K562 (cell line): ENCODE results near the gene USH2A. TPM values are rescaled to one million over a fixed set of nuclear protein-coding genes. Genes with fewer than 3 reads are reported as not detected.

Source experiments
- CBX2 ChIP-seq: fragments of 200-600 bp; sonication (generic); IDR thresholded peaks from one replicate; pipeline ENCODE4 v1.6.1; 2012; ENCODE audit warnings: mild to moderate bottlenecking, low read length, inconsistent platforms; ENCODE audit not compliant: insufficient read depth, poor library complexity, severe bottlenecking
- HLTF ChIP-seq: fragments of 450-650 bp; IDR thresholded peaks from 2 replicates; pipeline ENCODE4 v1.6.1; 2016
- HMGN3 ChIP-seq: IDR thresholded peaks from 2 replicates; pipeline ENCODE4 v1.6.1; 2011; ENCODE audit warnings: borderline replicate concordance, low read depth, mild to moderate bottlenecking, mixed read lengths, low read length; ENCODE audit not compliant: insufficient read length; ENCODE audit errors: extremely low read depth
- HNRNPH1 ChIP-seq: fragments of 200-400 bp; formaldehyde crosslinking; optimal IDR thresholded peaks from 2 replicates; pipeline ENCODE3; 2017; ENCODE audit warnings: low read depth, mild to moderate bottlenecking, low read length, moderate library complexity
- JUN ChIP-seq, 2 experiments: sonication (generic) in 1 of 2; formaldehyde crosslinking in 1 of 2; IDR thresholded peaks; 2 replicates each; pipeline versions ENCODE4 v1.6.1 to v1.8.0; 2012 to 2022; ENCODE audit warnings: borderline replicate concordance in 2 of 2, mild to moderate bottlenecking in 2 of 2, improper control_type of control experiment in 1 of 2, low read depth in 1 of 2, low read length in 1 of 2, missing genetic modification reagents in 1 of 2
- KAT2B ChIP-seq: IDR thresholded peaks from one replicate; pipeline ENCODE4 v1.6.1; 2012; ENCODE audit warnings: low read depth, mild to moderate bottlenecking, control low read depth, inconsistent platforms, low read length, moderate library complexity
- MTA3 ChIP-seq: fragments of 450-650 bp; formaldehyde crosslinking; IDR thresholded peaks from 2 replicates; pipeline ENCODE4 v1.6.1; 2017; ENCODE audit warnings: mild to moderate bottlenecking, borderline replicate concordance
- polyA plus RNA-seq, 8 experiments: library from polyadenylated mRNA; depleted of rRNA in 4 of 8; stranded (reverse) in 5 of 8; unstranded in 3 of 8; fragments of >200 nt; fragmentation: Nextera tagmentation in 2 of 8; fragmentation: Illumina TruSeq in 1 of 8; extraction: Ambion mirVana in 2 of 8; extraction: Trizol in 1 of 8; gene quantifications; 2 replicates each; pipeline versions ENCODE4 v1.2.1 to v1.2.3, GENCODE V29; 2011 to 2014; ENCODE audit warnings: inconsistent platforms in 1 of 8, missing spikeins in 1 of 8
- total RNA-seq, 7 experiments: library from RNA; depleted of rRNA in 6 of 7; stranded (reverse); fragments of >200 nt in 6 of 7; fragmentation: Illumina TruSeq in 2 of 7; extraction: Trizol in 2 of 7; gene quantifications; 2 replicates each; pipeline versions ENCODE4 v1.2.1 to v1.2.3, GENCODE V29; 2011 to 2021; ENCODE audit warnings: low replicate concordance in 1 of 7
- TF ChIP-seq, protein P1 (sequence below), 3 experiments: fragments of 200-800 bp in 1 of 3; sonication (Bioruptor generic) in 1 of 3; sonication (generic) in 1 of 3; formaldehyde crosslinking in 1 of 3; IDR thresholded peaks; 2 replicates each; pipeline versions ENCODE4 v1.6.1 to v1.8.0; 2016 to 2022; ENCODE audit warnings: mild to moderate bottlenecking in 2 of 3, missing compliant biosample characterization in 2 of 3, missing genetic modification characterization in 2 of 3, missing genetic modification reagents in 1 of 3
- TF ChIP-seq, protein P2 (sequence below): sonication (generic); formaldehyde crosslinking; IDR thresholded peaks from 2 replicates; pipeline ENCODE4 v1.8.1; 2023; ENCODE audit warnings: missing genetic modification reagents, mild to moderate bottlenecking, borderline replicate concordance

Gene USH2A
- total and polyA plus RNA-seq, 9 of the 15 experiments (the other 6 are each of a cell fraction or from before 2014, with no cell fraction given): under 0.01 TPM; not detected in 7

DNA sequence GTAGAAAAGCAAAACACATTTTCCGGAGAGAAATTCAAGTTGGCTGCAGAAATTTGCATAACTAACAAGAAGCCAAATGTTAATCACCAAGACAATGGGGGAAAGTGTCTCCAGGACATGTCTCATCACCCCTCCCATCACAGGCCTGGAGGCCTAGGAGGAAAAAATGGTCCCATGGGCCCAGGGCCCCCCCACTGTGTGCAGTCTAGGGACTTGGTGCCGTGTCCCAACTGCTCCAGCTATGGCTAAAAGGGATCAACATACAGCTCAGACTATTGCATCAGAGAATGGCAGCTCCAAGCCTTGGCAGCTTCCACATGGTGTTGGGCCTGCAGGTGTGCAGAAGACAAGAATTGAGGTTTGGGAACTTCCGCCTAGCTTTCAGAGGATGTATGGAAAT lies 138.2 kb downstream of the USH2A start (continued):
- no peak for TF ChIP-seq HMGN3
- TF ChIP-seq HNRNPH1: no peak
- TF ChIP-seq HLTF: no peak
- no peak for TF ChIP-seq MTA3
- TF ChIP-seq, protein P1, sequence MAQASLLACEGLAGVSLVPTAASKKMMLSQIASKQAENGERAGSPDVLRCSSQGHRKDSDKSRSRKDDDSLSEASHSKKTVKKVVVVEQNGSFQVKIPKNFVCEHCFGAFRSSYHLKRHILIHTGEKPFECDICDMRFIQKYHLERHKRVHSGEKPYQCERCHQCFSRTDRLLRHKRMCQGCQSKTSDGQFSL (CRISPR knock-in tag; IDR thresholded peaks at IDR 0.05): peak; percentile 77; the same call in 1 of the 2 replicates
- TF ChIP-seq, protein P1 (tag; IDR thresholded peaks at IDR 0.05): no peak
- no peak for TF ChIP-seq KAT2B
- no peak for TF ChIP-seq CBX2
- TF ChIP-seq, protein P2, sequence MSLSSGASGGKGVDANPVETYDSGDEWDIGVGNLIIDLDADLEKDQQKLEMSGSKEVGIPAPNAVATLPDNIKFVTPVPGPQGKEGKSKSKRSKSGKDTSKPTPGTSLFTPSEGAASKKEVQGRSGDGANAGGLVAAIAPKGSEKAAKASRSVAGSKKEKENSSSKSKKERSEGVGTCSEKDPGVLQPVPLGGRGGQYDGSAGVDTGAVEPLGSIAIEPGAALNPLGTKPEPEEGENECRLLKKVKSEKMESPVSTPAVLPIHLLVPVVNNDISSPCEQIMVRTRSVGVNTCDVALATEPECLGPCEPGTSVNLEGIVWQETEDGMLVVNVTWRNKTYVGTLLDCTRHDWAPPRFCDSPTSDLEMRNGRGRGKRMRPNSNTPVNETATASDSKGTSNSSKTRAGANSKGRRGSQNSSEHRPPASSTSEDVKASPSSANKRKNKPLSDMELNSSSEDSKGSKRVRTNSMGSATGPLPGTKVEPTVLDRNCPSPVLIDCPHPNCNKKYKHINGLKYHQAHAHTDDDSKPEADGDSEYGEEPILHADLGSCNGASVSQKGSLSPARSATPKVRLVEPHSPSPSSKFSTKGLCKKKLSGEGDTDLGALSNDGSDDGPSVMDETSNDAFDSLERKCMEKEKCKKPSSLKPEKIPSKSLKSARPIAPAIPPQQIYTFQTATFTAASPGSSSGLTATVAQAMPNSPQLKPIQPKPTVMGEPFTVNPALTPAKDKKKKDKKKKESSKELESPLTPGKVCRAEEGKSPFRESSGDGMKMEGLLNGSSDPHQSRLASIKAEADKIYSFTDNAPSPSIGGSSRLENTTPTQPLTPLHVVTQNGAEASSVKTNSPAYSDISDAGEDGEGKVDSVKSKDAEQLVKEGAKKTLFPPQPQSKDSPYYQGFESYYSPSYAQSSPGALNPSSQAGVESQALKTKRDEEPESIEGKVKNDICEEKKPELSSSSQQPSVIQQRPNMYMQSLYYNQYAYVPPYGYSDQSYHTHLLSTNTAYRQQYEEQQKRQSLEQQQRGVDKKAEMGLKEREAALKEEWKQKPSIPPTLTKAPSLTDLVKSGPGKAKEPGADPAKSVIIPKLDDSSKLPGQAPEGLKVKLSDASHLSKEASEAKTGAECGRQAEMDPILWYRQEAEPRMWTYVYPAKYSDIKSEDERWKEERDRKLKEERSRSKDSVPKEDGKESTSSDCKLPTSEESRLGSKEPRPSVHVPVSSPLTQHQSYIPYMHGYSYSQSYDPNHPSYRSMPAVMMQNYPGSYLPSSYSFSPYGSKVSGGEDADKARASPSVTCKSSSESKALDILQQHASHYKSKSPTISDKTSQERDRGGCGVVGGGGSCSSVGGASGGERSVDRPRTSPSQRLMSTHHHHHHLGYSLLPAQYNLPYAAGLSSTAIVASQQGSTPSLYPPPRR (CRISPR knock-in tag): no peak
- no peak for TF ChIP-seq JUN (IDR thresholded peaks at IDR 0.05; ENCODE audit: borderline replicate concordance, low read depth, low read length)
- TF ChIP-seq JUN (CRISPR knock-in tag; IDR thresholded peaks at IDR 0.05; ENCODE audit: borderline replicate concordance): no peak
